D341Med (cell line): ENCODE results near the gene RDH13.
"Not testable (repeated sequence)": the region's sequence is repeated elsewhere in the genome, so short reads cannot be mapped to it uniquely, and the experiment has no call there.

Experiments
- DNase-seq: peaks from one replicate; pipeline ENCODE4 v3.0.0; 2012; ENCODE audit warnings: low spot score

The RDH13 gene

GRCh38 chr19:55077106-55077505 is 14.2 kb upstream of the RDH13 start:
- DNase-seq = no peak

DNA sequence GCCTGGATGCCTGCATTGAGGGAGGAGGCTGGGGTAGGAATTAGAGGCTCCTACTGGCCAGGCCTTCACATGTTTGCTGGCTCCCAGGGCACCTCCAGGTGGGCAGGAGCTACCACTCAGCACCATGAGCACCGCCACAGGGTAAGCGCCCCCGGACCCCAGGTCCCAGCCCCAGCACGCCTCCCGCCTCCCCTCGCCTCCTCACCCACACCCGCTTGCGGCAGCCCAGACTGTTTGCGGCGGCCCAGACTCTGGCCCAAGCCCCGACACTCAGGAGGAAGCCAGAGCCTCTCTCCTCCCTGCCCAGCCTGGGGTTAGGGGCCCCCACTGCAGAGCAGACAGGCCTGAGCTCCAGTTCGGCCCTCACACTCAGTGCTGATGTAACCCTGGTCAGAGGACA is 13.4 kb upstream of the RDH13 start:
- no peak for DNase-seq

DNA sequence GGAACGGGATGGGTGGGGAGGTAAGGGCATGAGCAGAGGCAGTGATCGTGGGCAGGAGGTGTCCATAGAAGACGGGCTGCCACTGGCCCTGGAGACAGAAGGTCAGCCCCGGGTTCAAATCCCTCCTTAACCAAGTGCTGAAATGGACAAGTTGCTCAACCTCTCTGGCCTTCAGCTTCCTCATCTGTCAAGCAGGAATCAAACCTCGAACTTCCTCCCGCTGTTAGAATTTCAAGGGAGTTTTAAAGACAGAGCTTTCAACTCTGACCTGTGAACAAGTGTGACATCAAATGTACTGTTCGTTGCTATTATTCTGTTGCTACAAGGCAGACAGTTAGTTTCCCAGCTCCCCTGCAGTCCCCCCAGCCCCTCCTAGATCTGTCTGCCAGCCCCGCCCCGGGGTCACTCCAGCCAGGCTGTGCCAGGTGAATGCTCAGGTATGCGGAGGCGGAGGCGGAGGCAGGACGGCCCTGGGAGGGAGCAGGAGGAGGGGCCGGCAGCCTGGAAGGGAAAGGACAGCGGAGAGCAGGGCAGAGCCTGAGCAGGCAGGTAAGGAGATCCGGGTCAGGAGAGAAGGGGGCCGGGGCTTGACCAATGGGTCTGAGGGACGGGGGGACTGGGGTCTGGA is 12.5 kb upstream of the RDH13 start, which contains the start of gene EPS8L1:
EPS8L1 (plus strand) TSS at position 499 of the 628 bp plus-strand sequence. CDS start 576 bp downstream, outside the sequence.
- no peak for DNase-seq

DNA sequence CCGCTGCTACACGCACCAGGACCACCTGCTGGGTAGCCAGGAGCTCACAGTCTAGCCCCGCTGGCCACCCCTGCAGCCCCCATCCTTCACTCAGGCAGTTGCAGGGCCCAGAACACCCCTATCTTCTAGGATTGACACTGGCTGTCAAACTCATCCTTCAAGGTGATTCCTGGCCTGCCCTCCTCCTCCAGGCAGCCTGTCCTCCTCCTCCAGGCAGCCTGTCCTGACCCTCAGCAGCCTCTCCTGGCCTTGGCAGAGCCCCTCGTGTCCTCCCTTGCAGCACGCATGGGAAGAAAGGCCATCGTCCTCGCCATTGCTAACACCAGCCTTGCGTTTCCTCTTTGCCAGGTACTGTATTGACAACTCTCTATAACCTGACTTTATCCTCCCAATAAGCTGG is 9.0 kb upstream of the RDH13 start:
- no peak for DNase-seq

- no peak for DNase-seq
These were observed 8.2 kb upstream of the RDH13 start for GRCh38 chr19:55071129-55071502.

DNA sequence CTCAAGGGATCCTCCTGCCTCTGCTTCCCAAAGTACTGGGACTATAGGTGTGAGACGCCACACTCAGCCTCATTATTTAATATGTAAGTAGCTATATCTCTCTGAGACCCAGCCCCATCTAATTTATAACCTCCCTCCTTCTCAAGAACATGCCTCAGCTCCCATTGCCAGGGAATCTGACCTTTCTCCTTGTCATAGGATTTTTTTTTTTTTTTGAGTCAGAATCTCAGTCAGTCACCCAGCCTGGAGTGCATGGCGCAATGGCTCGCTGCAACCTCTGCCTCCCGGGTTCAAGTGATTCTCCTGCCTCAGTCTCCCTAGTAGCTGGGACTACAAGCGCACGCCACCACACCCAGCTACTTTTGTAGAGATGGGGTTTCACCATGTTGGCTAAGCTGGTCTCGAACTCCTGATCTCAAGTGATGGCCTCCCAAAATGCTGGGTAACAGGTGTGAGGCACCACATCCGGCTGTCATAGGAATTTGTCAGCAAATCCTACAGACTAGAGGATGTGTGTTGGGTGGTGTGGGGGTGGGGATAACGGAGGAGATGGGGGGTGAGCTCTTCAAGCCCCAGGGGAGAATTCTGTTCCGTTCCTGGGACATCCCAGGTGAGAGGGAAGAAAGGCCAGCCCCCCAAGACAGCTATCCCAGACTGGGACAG is 7.6 kb upstream of the RDH13 start:
- DNase-seq = no peak

DNA sequence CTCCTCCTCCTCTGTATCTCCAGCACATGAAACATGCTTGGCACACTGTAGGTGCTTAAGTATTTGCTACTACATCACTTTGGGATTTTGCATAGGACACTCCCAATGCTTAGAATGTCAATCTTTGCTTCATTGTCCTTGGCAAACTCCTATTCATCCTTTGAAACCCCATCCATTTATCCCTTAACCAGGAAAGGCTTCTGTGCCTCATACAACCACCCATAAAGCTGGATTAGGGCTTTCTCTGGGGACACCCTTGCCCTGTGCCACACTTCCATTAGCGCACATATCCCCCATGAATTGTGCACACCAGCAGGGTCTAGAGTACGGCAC is 6.9 kb upstream of the RDH13 start:
- DNase-seq = no peak

- no peak for DNase-seq
These were observed 6.3 kb upstream of the RDH13 start for GRCh38 chr19:55068950-55069864.

DNA sequence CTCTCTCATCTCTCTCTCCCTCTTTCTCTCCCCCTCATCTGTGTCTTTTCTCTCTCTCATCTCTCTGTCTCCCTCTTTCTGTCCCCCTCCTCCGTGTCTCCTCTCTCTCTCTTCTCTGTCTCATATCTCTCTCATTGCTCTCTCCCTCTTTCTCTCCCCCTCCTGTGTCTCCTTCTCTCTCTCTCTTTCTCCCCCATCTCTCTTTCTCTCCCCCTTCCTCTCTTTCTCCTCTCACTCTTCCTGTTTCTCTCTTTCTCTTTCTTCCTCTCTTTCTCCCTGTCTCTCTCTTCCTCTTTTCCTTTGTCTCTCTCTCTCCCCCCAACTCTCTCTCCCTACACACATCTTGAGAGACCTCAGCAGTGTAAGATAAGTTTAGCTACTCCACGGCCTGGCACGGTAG is 4.9 kb upstream of the RDH13 start:
- no peak for DNase-seq

GRCh38 chr19:55066107-55066709 is 3.3 kb upstream of the RDH13 start:
- no peak for DNase-seq

DNA sequence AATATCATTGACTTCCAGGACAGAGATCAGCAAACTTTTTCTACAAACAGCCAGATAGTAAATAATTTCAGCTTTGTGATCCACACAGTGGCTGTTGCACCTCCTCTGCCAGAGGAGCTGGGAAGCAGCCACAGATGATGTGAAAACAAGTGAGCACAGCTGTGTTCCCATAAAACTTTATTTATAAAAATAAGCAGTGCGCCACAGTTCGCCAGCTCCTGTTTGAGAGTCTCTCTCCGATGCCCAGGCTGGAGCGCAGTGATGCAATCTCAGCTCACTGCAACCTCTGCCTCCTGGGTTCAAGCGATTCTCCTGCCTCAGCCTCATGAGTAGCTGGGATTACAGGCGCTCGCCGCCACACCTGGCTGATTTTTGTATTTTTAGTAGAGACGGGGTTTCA is 2.6 kb upstream of the RDH13 start:
- not testable (repeated sequence) for DNase-seq

DNA sequence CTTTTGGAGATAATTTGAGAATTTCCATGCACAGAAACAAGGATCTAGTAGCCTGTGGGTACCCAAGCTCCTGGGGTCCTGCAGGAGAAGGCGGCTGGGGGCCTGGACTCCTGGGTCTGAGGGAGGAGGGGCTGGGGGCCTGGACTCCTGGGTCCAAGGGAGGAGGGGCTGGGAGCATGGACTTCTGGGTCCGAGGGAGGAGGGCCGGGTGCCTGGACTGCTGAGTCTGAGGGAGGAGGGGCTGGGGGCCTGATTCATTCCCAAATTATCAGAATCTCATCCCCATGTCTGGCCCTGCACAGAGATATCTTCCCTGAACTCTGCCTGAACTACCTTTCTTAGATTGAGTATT is 520 bp upstream of the RDH13 start:
- DNase-seq = no peak

DNA sequence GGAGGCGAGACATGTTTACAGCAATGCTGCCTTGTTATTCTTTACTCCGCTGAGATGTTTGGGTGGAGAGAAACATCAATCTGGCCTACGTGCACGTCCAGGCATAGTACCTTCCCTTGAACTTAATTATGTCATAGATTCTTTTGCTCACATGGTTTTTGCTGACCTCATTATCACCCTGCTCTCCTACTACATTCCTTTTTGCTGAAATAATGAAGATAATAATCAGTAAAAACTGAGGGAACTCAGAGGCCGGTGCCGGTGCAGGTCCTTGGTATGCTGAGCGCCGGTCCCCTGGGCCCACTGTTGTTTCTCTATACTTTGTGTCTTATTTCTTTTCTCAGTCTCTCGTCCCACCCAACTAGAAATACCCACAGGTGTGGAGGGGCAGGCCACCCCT is 2.7 kb downstream of the RDH13 start:
- not testable (repeated sequence) for DNase-seq

DNA sequence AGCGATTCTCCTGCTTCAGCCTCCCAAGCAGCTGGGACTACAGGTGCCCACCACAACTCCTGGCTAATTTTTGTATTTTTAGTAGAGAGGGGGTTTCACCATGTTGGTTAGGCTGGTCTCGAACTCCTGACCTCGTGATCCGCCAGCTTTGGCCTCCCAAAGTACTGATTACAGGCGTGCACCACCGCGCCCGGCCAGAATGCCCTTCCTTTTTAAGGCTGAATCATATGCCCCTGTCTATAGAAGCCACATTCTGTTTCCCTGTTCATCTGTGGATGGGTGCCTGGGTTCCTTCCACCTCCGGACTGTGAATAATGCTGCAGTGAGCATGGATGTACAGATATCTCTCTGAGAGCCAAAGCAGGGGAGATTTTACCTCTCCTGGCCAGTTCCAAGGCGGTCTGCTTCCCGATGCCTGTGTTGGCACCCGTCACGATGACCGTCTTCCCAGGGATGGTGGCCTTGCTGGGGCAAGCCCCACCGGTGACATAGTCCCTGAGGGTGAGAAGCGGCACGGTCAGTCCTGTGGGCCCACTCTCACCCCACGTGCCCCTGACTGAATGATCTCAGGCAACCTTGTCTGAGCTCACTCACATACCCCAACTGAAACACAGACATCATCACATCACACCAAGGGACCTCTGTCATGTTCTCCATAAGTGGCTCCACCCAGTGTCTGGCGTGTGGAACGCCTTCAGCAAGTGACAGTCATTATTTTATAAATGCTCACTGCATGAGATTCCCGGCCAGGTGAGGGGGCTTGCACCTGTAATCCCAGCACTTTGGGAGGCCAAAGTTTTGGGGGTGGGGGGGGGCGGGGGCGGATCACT is 4.0 kb downstream of the RDH13 start:
- DNase-seq = no peak

GRCh38 chr19:55056827-55057226 is 6.1 kb downstream of the RDH13 start:
- no peak for DNase-seq

DNA sequence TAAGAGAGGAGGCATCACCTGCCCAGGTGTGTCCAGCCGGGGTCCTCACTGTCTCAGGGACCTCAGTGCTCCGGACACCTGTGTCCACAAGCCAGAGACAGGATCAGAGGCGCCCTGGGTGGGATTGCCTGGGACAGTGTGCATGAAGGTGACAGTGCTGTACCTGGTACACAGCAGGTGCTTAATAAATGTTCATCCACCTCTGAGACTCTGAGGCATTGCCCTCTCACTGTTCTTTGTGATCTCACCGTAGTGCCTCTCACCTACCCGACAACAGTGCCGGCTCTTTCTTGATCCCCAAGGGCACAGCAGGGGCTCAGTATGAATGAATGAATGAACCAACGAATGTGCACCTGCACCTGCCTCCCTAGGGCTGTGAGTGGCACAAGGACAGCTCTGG is 9.2 kb downstream of the RDH13 start:
- no peak for DNase-seq

GRCh38 chr19:55050749-55051532 is 12.0 kb downstream of the RDH13 start:
- DNase-seq = no peak

DNA sequence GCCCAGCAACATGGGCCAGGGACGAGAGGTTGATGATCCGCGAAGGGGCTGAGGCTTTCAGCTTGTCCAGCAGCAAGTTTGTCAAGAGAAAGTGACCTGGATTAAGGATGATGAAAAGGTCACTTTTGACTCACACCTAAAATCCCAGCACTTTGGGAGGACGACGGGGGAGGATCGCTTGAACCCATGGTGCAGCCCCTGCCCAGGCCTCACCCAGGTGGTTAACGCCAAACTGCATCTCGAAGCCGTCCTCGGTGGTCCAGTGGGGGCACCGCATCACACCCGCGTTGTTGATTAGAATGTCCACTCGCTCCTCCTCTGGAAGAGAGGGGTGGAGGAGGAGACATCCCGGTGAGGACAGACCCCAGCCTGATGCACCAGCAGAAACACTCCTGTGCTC is 14.5 kb downstream of the RDH13 start:
- no peak for DNase-seq

- DNase-seq = no peak
These were observed 15.0 kb downstream of the RDH13 start for GRCh38 chr19:55047951-55048350.

DNA sequence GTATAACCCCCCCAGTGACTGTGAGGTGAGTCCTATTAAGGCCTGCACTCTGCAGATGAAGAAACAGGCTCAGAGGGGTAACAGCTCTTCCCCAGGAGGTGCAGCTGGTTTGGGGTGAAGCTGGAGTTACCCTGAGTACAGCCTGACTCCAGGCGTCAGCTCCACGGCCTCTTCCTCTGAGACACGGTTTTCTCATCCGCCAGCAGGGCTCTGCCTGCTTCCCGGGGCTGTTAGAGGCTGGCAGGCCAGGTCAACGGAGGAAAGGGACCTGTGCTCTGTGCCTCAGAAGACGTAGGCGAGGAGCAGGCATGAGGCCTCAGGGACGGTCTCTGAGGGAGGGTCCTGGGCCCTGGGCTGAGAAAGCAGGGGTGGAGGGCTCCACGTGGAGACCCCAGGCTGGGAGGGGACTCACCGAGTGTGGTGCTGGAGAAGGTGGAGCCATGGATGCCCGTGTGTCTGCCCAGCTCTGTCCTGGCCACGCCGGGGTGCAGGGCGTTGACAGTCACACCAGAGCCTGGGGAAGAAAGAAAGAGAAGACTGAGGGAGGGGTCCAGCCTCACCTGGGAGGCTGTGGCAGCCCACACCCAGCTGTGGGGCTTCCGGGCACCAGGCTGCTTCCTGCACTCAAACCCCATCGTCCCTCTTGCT is 15.8 kb downstream of the RDH13 start:
- no peak for DNase-seq
